ENCODE data around the gene LCORL. TPM values are rescaled to one million over a fixed set of nuclear protein-coding genes. Genes with fewer than 3 reads are reported as not detected.

The LCORL gene
- polyA plus RNA-seq, 4 donors, result 4.2 to 23.2 (median 9.5) TPM

DNA sequence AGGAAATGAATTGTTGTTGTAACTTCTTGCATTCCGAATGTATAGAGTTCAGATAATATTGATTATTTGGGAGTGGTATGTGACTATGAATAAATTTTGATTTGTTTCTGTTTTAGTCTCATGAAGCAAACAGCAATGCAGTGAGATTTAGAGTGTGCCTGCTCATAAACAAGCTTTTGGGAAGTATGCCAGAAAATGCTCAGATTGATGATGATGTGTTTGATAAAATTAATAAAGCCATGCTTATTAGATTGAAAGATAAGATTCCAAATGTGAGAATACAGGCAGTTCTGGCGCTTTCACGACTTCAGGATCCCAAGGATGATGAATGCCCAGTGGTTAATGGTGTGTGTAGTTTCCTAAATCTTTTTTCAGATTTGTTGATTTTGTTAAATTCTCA, 208.8 kb downstream of the LCORL start:
- FAIRE-seq, result no peak
- no peaks in the 10 kb centered on the region for H3K9me3 ChIP-seq (ENCODE audit: control insufficient read depth in 2 of 2, insufficient read depth in 1 of 2, low read depth in 1 of 2, low read length in 1 of 2)
- H3K27me3 ChIP-seq (ENCODE audit: control insufficient read depth in 3 of 3, insufficient read depth in 3 of 3, low read length in 3 of 3), result no peaks in the 10 kb centered on the region
- 59 to 62% (median 61%) methylated on average over 3 of the region's 3 CpGs for WGBS, 3 donors
- H3K27ac ChIP-seq (ENCODE audit: low read depth in 1 of 3, low read length in 2 of 3), result no peak overlapping the region
- no peak overlapping the region for H3K4me3 ChIP-seq (ENCODE audit: low read depth in 1 of 3, low read length in 3 of 3)
- peaks cover 0 to 9% (median 4%) of the 10 kb centered on the region in 3 donors for H3K4me1 ChIP-seq (ENCODE audit: control insufficient read depth in 3 of 3, insufficient read depth in 2 of 3, low read depth in 1 of 3, low read length in 2 of 3)
- peaks cover 0 to 6% (median 0%) of the 10 kb centered on the region in 3 donors for H3K36me3 ChIP-seq (ENCODE audit: control insufficient read depth in 3 of 3, insufficient read depth in 2 of 3, low read depth in 1 of 3, low read length in 3 of 3)
- no peak for DNase-seq

DNA sequence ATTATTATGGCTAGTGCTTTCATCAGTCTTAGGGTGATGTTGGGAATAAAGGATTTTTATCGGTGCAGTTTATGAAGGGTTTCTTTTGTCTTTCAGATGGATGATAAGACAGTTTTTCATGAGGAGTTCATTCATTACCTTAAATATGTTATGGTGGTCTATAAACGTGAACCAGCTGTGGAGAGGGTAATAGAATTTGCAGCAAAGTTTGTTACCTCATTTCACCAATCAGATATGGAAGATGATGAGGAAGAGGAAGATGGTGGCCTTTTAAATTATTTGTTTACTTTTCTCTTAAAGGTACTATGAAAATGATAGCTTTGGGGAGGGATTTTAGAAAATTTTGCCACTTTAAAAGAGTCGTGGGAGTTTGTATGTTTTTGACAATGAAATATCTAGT, 209.4 kb downstream of the LCORL start:
- DNase-seq (no peak), FAIRE-seq (no peak)
- 7% methylated on average over 3 of the region's 3 CpGs for WGBS, 3 donors
- peaks cover 0 to 8% (median 0%) of the 10 kb centered on the region in 3 donors for H3K36me3 ChIP-seq (ENCODE audit: control insufficient read depth in 3 of 3, insufficient read depth in 2 of 3, low read depth in 1 of 3, low read length in 3 of 3)
- H3K9me3 ChIP-seq (ENCODE audit: control insufficient read depth in 2 of 2, insufficient read depth in 1 of 2, low read depth in 1 of 2, low read length in 1 of 2), result no peaks in the 10 kb centered on the region
- H3K4me3 ChIP-seq (ENCODE audit: low read depth in 1 of 3, low read length in 3 of 3), result no peak overlapping the region
- H3K27ac ChIP-seq (ENCODE audit: low read depth in 1 of 3, low read length in 2 of 3), result no peak overlapping the region
- H3K4me1 ChIP-seq (ENCODE audit: control insufficient read depth in 3 of 3, insufficient read depth in 2 of 3, low read depth in 1 of 3, low read length in 2 of 3), result peaks cover 0 to 15% (median 7%) of the 10 kb centered on the region in 3 donors
- H3K27me3 ChIP-seq (ENCODE audit: control insufficient read depth in 3 of 3, insufficient read depth in 3 of 3, low read length in 3 of 3), result no peaks in the 10 kb centered on the region

DNA sequence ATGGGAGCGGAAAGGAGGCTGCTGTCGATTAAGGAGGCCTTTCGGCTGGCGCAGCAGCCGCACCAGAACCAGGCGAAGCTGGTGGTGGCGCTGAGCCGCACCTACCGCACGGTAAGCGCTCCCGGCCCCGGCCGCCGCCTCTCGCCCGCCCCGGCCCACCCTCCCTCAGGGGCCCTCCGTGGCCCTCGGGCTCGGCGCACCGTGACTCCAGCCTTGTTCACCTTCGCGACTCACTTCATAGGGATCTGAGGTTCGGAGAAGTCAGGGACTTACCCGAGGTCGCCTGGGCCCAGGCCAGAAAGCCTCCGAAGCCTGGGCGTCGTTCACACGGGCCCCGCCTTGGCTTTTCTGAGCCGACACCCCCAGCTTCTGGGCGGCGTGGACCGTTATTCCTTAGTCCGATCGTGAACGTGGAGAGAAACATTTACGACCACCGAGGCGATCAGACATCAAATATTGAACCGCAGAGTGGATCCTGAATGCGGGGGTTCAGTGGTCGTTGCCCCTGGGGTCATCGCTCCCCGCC, 210.4 kb downstream of the LCORL start:
- 0 to 1% (median 1%) methylated on average over 44 to 48 of the region's 48 CpGs for WGBS, 3 donors
- peak overlapping the region in 2 of 3 donors; percentile 9 to 38 for H3K27ac ChIP-seq (ENCODE audit: low read depth in 1 of 3, low read length in 2 of 3)
- FAIRE-seq, result no peak

DNA sequence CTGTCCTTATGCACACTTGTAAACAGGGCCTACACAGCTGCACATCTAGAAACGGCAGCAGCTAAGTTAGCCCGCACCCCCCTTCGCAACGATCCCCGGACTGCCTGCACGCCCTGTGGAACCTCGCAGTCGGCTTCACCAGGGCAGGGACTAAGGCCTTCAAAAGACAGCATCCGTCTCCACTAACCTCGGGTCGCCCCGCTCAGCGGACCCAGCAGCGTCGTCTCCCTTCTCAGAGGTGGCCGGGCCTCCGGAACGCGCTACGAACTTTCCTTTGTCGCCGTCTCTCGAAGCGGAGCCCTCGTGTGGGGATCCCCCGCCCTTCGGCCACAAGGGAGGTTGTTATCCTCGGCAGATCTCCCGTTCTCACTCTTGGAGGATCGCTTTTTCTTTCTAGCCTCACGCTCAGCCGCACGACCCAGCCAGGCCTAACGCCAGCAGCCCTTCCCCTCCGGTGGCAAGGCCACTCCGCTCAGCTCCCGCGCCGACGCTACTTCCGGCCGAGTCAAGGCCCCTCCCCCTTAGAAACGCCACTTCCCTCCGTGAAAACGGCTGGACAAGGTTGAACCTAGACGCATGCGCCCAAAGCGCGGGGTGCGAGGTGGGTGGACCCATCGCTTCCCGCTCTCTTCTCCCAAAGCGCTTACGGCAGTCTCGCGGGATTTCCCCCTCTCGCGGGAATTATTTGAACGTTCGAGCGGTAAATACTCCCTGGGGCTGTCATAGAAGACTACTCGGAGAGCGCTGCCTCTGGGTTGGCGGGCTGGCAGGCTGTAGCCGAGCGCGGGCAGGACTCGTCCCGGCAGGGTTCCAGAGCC, 211.1 kb downstream of the LCORL start, which contains the start of the genes DCAF16 and NCAPG:
DCAF16 (minus strand) TSS at position 498 of the 818 bp plus-strand sequence. CDS start 6,616 bp downstream, outside the sequence.
NCAPG (plus strand) TSS at position 720 of the 818 bp plus-strand sequence. CDS start 99 bp downstream, outside the sequence.
- WGBS, 3 donors, result 0 to 1% (median 0%) methylated on average over 66 to 69 of the region's 69 CpGs
- no peak for FAIRE-seq
- no peaks in the 10 kb centered on the region for H3K9me3 ChIP-seq (ENCODE audit: control insufficient read depth in 2 of 2, insufficient read depth in 1 of 2, low read depth in 1 of 2, low read length in 1 of 2)
- DNase-seq, result peak; percentile 100
- no peaks in the 10 kb centered on the region for H3K27me3 ChIP-seq (ENCODE audit: control insufficient read depth in 3 of 3, insufficient read depth in 3 of 3, low read length in 3 of 3)
- H3K36me3 ChIP-seq (ENCODE audit: control insufficient read depth in 3 of 3, insufficient read depth in 2 of 3, low read depth in 1 of 3, low read length in 3 of 3), result peaks cover 0 to 9% (median 0%) of the 10 kb centered on the region in 3 donors
- peaks cover 0 to 15% (median 7%) of the 10 kb centered on the region in 3 donors for H3K4me1 ChIP-seq (ENCODE audit: control insufficient read depth in 3 of 3, insufficient read depth in 2 of 3, low read depth in 1 of 3, low read length in 2 of 3)
- peak within 1 kb of the TSS; percentile 62 to 98 (median 80) for H3K4me3 ChIP-seq (ENCODE audit: low read depth in 1 of 3, low read length in 3 of 3)
- peak within 1 kb of the TSS; percentile 98 to 99 (median 98) for H3K27ac ChIP-seq (ENCODE audit: low read depth in 1 of 3, low read length in 2 of 3)

More for the DNA sequence above, 210.4 kb downstream of the LCORL start:
- Histone ChIP-seq H3K4me3 (ENCODE audit: low read depth in 1 of 3, low read length in 3 of 3) (peak overlapping the region; percentile 40 to 98 (median 63)), H3K36me3 (ENCODE audit: control insufficient read depth in 3 of 3, insufficient read depth in 2 of 3, low read depth in 1 of 3, low read length in 3 of 3) (peaks cover 0 to 7% (median 0%) of the 10 kb centered on the region in 3 donors), H3K4me1 (ENCODE audit: control insufficient read depth in 3 of 3, insufficient read depth in 2 of 3, low read depth in 1 of 3, low read length in 2 of 3) (peaks cover 0 to 15% (median 7%) of the 10 kb centered on the region in 3 donors), H3K27me3 (ENCODE audit: control insufficient read depth in 3 of 3, insufficient read depth in 3 of 3, low read length in 3 of 3) (no peaks in the 10 kb centered on the region), H3K9me3 (ENCODE audit: control insufficient read depth in 2 of 2, insufficient read depth in 1 of 2, low read depth in 1 of 2, low read length in 1 of 2) (no peaks in the 10 kb centered on the region)
- no peak for DNase-seq

DNA sequence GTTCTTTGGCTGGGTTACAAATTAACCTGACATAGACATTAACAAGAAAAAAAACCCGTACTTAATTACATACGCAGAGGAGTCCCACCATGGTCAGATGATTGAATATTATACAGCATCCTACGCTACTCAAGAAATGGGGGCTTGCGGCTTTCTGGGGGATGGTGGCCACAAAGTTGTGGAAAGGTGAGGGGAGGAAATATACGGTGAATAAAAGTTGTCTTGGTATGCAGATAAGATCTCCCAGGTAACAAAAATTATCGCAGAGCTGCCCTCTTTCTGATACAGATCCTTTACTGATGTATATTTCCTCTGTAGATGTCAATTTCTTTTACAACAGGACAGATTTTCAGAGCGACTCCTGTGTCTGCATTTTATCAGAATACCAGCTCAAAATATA, 211.9 kb downstream of the LCORL start:
- Histone ChIP-seq H3K4me3 (ENCODE audit: low read depth in 1 of 3, low read length in 3 of 3) (peak overlapping the region; percentile 62 to 98 (median 80)), H3K27ac (ENCODE audit: low read depth in 1 of 3, low read length in 2 of 3) (peak overlapping the region in 2 of 3 donors; percentile 98 to 99), H3K4me1 (ENCODE audit: control insufficient read depth in 3 of 3, insufficient read depth in 2 of 3, low read depth in 1 of 3, low read length in 2 of 3) (peaks cover 0 to 15% (median 7%) of the 10 kb centered on the region in 3 donors), H3K27me3 (ENCODE audit: control insufficient read depth in 3 of 3, insufficient read depth in 3 of 3, low read length in 3 of 3) (no peaks in the 10 kb centered on the region), H3K36me3 (ENCODE audit: control insufficient read depth in 3 of 3, insufficient read depth in 2 of 3, low read depth in 1 of 3, low read length in 3 of 3) (peaks cover 0 to 9% (median 0%) of the 10 kb centered on the region in 3 donors), H3K9me3 (ENCODE audit: control insufficient read depth in 2 of 2, insufficient read depth in 1 of 2, low read depth in 1 of 2, low read length in 1 of 2) (no peaks in the 10 kb centered on the region)
- no peak for FAIRE-seq
- WGBS, 3 donors, result 1% methylated on average over 7 of the region's 7 CpGs
- DNase-seq, result peak; percentile 9 to 36

DNA sequence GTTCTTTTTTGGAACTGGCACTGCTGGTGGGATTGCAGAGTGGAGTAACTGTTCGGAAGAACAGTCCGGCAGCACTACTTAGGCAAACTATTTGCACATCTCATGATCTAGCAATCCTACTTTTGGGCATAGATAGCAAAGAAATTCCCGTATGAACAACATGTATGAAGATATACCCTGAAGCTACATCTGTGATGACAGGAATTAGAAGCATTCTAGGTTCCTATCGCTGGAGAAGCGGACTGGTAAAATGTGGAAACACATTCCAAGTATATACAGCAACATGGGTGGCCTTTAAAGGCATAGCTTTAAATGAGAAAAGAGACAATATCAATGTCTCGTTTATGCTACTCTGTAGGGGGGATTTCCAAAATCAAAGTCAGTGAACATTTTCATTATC, 214.1 kb downstream of the LCORL start:
- WGBS, 3 donors, result 49 to 78% (median 71%) methylated on average over 6 of the region's 6 CpGs
- Histone ChIP-seq H3K27ac (ENCODE audit: low read depth in 1 of 3, low read length in 2 of 3) (no peak overlapping the region), H3K4me1 (ENCODE audit: control insufficient read depth in 3 of 3, insufficient read depth in 2 of 3, low read depth in 1 of 3, low read length in 2 of 3) (peaks cover 0 to 15% (median 7%) of the 10 kb centered on the region in 3 donors), H3K36me3 (ENCODE audit: control insufficient read depth in 3 of 3, insufficient read depth in 2 of 3, low read depth in 1 of 3, low read length in 3 of 3) (peaks cover 3 to 17% (median 17%) of the 10 kb centered on the region in 3 donors), H3K4me3 (ENCODE audit: low read depth in 1 of 3, low read length in 3 of 3) (peak overlapping the region in 1 of 3 donors; percentile 4), H3K27me3 (ENCODE audit: control insufficient read depth in 3 of 3, insufficient read depth in 3 of 3, low read length in 3 of 3) (no peaks in the 10 kb centered on the region), H3K9me3 (ENCODE audit: control insufficient read depth in 2 of 2, insufficient read depth in 1 of 2, low read depth in 1 of 2, low read length in 1 of 2) (no peaks in the 10 kb centered on the region)
- FAIRE-seq (no peak), DNase-seq (no peak)

DNA sequence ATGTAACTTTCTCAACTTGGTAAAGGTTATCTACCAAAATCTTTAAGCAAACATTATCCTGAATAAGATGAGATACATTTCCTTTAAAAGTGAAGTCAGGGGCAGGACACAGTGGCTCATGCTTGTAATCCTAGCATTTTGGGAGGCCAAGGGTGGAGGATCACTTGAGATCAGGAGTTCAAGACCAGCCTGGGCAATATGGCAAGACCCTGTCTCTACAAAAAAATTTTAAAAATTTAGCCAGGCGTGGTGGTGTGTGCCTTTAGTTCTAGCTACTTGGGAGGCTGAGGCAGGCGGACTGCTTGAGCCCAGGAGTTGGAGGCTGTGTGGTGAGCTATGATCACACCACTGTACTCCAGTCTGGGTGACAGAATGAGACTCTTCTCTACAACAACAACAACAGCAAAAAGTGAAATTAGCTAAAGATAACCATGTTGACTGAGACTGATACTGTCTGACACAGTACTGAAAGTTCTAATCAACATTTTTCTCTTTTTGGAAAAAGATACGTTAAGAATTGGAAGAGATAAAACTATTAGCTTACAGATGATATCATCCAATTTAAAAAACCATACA, 215.9 kb downstream of the LCORL start:
- H3K4me1 ChIP-seq (ENCODE audit: control insufficient read depth in 3 of 3, insufficient read depth in 2 of 3, low read depth in 1 of 3, low read length in 2 of 3), result peaks cover 0 to 15% (median 7%) of the 10 kb centered on the region in 3 donors
- peaks cover 3 to 19% (median 17%) of the 10 kb centered on the region in 3 donors for H3K36me3 ChIP-seq (ENCODE audit: control insufficient read depth in 3 of 3, insufficient read depth in 2 of 3, low read depth in 1 of 3, low read length in 3 of 3)
- H3K27me3 ChIP-seq (ENCODE audit: control insufficient read depth in 3 of 3, insufficient read depth in 3 of 3, low read length in 3 of 3), result no peaks in the 10 kb centered on the region
- no peaks in the 10 kb centered on the region for H3K9me3 ChIP-seq (ENCODE audit: control insufficient read depth in 2 of 2, insufficient read depth in 1 of 2, low read depth in 1 of 2, low read length in 1 of 2)
- 80 to 94% (median 85%) methylated on average over 3 of the region's 3 CpGs for WGBS, 3 donors
- H3K27ac ChIP-seq (ENCODE audit: low read depth in 1 of 3, low read length in 2 of 3), result no peak overlapping the region
- FAIRE-seq, result no peak
- no peak for DNase-seq
- H3K4me3 ChIP-seq (ENCODE audit: low read depth in 1 of 3, low read length in 3 of 3), result no peak overlapping the region

DNA sequence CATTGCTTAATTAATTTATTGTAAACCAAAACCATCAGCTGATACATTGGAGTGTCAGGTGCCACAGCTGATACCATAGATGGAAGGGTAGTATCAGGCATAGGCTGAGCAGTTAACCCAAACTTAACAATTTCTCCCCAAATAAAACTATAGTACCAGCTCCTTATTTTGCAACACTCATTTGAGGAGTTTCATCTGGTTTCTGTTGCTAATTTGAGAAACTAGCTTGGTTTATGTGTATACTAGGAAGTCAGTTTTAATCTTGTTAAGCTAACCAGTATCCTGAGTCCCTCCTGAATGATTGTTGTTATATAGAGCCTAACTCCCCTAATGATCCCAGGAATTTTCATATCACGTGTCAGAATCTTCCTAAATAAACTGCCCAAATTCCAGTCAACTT, 223.7 kb downstream of the LCORL start:
- FAIRE-seq (no peak), DNase-seq (no peak)
- Histone ChIP-seq H3K4me3 (ENCODE audit: low read depth in 1 of 3, low read length in 3 of 3) (no peak overlapping the region), H3K9me3 (ENCODE audit: control insufficient read depth in 2 of 2, insufficient read depth in 1 of 2, low read depth in 1 of 2, low read length in 1 of 2) (no peaks in the 10 kb centered on the region), H3K36me3 (ENCODE audit: control insufficient read depth in 3 of 3, insufficient read depth in 2 of 3, low read depth in 1 of 3, low read length in 3 of 3) (peaks cover 0 to 7% (median 4%) of the 10 kb centered on the region in 3 donors), H3K27ac (ENCODE audit: low read depth in 1 of 3, low read length in 2 of 3) (no peak overlapping the region), H3K27me3 (ENCODE audit: control insufficient read depth in 3 of 3, insufficient read depth in 3 of 3, low read length in 3 of 3) (no peaks in the 10 kb centered on the region), H3K4me1 (ENCODE audit: control insufficient read depth in 3 of 3, insufficient read depth in 2 of 3, low read depth in 1 of 3, low read length in 2 of 3) (no peaks in the 10 kb centered on the region)
- whole genome bisulfite sequencing, 3 donors, result 92 to 97% (median 94%) methylated on average over 1 of the region's 1 CpG

All from small intestine (tissue), 7 donors.